G401.6 (cell line): ENCODE results near the gene BRAT1.

Experiments
- FAIRE-seq: peaks from 2 replicates; lab custom pipeline; 2012; peaks lifted over from hg19 to GRCh38; lab: Jason Lieb, UNC

Gene BRAT1

DNA sequence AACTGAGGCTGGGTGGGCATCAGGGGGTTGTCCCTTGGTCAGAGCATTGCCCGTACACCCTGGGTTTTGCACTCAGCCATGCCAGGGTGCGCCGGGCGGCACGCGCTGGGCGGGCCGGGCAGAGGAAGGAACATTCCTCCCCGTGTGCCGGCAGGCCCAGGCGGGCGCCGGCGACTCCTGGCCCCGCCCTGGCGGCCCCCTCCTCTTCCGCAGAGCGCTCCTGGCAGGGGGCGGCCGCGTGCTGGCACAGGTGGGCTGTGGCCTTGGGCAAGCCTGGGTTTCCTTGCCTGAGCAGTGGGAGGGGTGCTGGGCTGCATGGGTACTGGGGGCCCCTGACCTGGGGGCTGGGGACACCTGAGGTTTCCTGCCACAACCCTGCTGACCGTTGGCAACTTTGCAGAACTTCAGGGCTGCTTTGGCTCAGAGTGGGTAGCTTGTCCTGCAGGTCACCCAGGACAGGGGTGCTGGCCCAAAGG, 31.8 kb downstream of the BRAT1 start:
- no peak for FAIRE-seq

- peak; percentile 69 for FAIRE-seq
These were observed 32.4 kb downstream of the BRAT1 start for GRCh38 chr7:2522780-2523433.

DNA sequence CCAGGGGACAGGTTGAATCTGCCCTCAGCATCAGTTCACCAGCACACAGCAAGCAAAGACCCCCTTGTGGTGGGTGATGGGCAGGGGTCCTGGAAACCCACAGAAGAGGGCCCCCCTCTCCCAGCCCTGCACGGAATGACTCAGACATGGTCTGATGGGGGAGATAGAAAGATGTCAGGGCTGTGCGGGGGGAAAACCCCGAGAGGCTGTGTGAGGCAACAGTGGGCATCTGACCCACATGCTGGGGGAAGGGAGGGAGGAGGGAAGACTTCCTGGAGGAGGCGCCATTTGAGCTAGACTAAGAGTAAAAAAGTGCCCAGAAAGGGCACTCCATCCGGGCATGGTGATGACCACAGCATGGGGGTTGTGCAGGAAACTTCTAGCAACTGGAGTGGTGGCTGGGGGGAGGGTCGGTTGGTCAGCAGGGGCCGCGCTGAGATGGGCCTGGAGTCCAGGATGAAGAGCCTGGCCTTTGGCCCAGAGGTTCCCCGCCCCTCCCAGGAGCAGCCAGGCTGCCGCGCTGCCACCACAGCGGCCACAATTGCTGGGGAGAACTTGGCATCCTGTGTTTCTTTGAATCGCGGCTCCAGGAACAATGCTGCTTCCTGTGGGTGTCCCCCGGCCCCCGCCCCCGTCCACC, 33.3 kb downstream of the BRAT1 start:
- FAIRE-seq: no peak

DNA sequence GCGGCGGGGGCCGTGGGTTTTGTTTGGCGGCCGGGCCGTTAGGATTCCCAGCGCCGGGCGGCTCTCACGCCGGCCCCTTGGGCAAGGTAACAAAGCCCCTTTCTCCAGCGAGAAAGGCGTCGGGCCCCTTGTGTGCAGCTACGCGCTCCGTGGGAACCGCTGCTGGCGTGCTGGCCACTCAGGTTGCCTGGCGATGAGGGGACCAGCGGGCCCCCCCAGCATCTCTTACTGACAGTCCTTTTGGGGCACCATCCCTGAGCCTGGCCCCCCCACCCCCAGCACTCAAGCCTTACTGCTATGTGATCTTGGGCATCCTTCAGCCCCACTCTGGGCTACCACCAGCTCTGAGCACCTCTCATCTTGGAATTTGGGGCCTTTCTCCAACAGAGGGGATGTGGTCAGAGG, 34.0 kb downstream of the BRAT1 start:
- no peak for FAIRE-seq

GRCh38 chr7:2520761-2521290, 34.5 kb downstream of the BRAT1 start:
- no peak for FAIRE-seq

DNA sequence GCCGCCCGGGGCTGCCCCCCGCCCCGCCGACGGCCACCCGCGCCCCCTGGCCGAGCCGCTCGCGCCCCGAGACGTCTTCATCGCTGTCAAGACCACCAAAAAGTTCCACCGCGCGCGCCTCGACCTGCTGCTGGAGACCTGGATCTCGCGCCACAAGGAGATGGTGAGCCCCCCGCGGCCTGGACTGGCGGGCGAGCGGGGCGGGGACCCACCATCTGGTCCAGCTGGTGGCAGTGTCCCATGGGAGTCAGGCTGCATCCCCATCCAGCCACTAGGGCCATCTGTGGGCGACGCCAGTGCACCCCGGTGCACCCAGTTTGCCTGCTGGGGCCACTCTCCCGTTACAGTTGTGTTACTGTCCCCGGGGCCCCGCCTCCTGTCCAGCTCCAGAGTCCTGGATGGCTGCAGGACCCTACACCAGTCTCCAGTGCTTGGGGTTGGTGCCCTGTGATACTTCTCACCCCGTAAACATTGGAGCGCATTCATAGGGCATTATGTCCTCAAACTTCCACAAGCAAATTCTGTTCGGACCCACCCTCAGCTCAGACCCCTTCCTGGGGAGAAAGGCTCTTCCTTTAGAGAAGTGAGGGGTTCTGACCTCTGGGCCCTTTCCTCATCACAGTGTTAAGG, 35.1 kb downstream of the BRAT1 start:
- FAIRE-seq: no peak

- no peak for FAIRE-seq
These were observed 36.0 kb downstream of the BRAT1 start, which contains the start of gene LFNG for GRCh38 chr7:2519119-2519930. TSS of gene LFNG (plus strand) at chr7:2519774. CDS start at chr7:2519862, 88 bp downstream.

DNA sequence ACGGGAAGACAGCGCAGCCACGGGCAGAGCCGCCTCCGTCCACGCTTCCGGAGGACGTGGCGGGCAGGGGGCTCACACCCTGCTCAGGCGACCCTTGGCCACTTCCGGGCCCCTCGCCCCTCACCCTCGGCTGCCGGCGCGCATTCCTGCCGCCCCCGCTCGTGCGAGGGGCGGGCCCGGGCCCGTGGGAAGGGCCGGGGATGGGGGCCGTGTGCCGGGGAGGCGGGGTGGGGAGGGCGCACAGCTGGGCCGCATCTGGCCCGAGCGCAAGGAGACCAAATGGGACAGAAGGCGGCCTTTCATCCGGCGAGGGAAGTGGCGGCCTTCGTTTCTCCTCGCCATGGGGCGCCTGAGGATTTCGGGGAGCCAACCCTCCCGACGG, 36.6 kb downstream of the BRAT1 start:
- no peak for FAIRE-seq

DNA sequence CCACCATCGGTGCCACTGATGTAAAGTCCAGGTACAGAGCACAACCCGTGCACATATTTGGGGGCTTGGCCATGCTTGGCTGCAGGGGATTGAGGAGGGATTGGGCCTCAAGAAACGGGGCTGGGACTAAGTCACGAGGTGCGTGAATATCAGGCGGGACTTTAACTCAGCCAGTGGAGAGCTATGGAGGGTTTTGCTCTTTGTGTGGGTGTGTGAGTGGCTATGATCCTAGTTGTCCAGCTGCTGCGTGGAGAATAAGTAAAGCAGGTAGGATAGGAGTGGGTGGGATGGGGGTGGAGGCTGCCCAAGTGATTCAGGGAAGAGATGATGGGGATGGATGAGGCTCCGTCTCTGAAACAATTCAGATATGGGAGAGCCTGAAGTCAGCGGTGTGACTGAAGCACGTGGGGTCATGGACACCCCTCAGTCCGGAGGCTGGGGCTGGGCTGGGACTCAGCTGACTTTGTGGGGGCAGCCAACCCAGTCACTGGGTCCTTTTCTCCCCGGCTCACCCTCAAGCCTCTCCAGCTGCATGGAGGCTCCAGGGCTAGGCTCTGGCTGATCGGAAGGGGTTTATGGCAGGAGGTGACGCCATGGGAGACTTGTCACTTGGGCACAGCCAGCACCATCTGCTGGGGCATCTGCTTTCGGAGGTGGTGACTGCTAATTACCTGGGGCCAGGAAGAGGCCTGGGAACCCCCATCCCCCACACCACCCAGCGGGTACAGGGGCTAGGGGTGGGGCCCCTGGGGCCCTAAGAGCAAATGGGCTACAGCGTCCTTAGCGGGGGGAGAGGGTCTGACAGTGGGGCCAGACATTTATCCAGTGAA, 37.4 kb downstream of the BRAT1 start:
- FAIRE-seq: peak; percentile 84

DNA sequence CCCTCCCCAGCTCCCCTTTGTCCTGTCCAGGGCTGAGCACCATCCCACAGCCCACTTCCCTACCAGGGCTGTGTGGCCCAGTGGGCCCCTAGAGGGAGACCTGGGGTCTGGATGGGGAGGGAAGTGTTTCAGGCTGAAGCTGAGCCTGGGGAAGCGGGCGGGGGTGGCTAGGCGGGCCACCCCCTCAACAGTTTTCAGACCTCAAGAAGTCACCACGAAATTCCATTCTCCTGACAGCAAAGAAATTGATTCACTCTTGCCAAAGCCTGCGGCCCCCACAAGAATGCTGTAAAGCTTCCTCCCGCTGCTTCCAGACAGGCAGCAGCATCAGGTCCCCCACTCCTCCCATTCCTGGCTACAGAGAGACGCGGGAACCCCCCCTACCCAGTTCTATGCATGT, 38.3 kb downstream of the BRAT1 start:
- peak; percentile 87 for FAIRE-seq

GRCh38 chr7:2516194-2516555, 39.1 kb downstream of the BRAT1 start:
- no peak for FAIRE-seq

GRCh38 chr7:2515424-2516193, 39.7 kb downstream of the BRAT1 start:
- FAIRE-seq: no peak

DNA sequence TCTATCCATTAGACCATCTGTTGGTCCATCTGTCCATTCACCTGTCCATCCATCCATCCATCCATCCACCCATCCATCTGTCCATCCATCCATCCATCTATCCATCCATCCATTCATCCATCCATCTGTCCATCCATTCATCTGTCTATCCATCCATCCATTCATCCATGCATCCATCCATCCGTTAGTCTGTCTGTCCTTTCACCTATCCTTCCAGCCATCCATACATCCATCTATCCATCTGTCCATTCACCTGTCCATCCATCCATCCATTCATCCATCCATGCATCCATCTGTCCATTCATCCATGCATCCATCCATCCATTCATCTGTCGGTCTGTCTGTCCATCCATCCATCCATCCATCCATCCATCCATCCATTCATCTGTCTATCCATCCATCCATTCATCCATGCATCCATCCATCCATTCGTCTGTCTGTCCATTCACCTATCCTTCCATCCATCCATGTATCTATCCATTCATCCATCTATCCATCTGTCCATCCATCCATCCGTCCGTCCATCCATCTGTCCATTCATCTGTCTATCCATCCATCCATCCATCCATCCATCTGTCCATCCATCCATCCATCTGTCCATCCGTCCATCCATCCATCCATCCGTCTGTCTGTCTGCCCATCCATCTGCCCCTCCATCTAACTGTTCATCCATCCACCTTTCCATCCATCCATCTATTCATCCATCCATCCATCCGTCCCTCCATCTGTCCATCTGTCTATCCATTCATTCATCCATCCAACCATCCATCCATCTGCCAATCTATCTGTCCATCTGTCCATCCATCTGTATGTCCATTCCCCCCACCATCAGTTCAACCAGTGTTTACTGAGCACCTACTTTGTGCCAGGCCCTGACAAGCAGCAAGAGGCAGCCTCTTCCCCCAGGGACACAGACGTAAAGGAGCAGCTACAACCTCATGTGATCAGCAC, 40.6 kb downstream of the BRAT1 start:
- no peak for FAIRE-seq

GRCh38 chr7:2513702-2514101, 41.6 kb downstream of the BRAT1 start:
- no peak for FAIRE-seq

DNA sequence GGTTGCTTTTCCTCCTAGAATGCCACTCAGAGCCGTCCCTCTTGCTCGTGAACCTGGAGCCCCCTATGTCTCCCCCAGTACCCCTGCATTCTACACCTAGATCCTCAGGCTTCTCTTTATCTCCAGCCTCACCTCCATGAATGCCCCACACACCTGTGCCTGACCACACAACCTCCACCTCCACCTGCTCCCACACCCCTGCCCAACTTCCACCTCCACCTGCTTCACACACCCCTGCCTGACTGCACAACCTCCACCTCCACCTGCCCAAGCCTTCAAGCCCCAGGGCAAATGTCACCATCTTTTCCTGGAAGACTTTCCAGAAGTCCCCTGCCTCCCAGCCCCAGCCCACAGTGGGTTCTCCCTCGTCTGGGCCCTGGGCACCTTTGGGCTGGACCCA, 42.6 kb downstream of the BRAT1 start:
- no peak for FAIRE-seq

GRCh38 chr7:2512179-2512661, 43.1 kb downstream of the BRAT1 start:
- FAIRE-seq: no peak

DNA sequence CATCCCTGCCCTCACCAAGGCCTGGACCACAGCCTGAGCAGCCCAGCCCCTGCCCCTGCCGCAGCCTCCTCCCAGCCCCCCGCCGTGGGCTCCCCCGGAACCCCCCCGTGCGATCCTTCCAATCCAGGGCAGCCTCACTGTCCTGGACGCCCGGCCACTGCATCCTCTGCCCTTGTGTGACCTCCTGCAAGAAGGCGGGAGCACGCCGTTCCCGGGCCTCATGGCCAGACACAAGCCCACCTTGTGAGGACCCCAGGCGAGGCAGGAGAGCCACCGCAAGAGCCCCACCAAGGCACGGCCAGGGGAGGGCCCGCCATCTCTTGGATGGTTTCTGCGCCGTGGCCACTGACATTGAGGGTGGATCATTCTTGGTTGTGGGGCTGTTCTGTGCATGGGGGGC, 43.6 kb downstream of the BRAT1 start:
- FAIRE-seq: no peak

DNA sequence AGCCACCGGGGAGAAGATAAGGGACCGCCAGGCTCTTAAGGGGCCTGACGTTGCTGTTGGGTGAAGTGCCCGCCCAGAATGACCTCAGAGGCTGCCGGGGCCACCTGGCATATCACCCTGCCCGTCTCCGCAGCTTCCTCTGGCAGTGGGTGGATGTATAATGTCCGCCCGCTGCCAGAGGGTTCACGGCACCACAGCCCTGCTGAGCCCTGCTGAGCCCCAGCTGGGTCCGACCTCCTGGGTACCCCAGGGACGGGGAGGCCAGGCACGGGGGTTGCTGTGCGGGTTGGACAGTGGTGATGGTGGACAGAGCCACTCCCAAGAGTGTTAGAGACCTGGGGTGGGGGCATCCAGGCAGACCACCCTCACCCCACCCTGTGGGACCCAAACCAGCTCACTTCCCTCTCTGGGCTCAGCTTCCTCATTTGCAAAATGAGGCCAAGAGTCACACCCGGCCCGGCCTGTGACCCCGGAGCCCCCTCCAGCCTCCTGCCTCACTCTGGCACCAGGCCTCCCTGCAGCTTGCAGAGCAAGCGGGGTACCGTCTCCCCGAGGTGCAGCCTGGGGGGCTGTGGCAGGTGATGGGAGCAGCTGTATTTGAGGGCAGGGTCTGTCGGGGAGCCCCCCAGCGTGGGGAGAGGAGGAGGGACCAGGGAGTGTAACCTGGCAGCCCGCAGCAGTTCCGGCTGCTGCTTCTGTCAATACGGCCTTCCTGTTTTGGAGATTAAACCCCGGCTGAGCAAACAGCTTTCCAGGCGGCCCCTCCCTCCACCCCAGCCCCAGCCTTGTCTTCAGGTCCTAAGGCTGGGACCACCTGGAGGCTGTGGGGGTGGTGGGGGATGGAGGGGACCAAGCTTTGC, 44.2 kb downstream of the BRAT1 start:
- no peak for FAIRE-seq
